GM18951 (cell line): ENCODE measurements around the gene DPP9.
"Not testable (repeated sequence)": the region's sequence is repeated elsewhere in the genome, so short reads cannot be mapped to it uniquely, and the experiment has no call there.

Experiments
- POLR2A ChIP-seq: IDR thresholded peaks from 4 replicates; pipeline ENCODE4 v1.6.1; 2011; ENCODE audit warnings: mild to moderate bottlenecking; ENCODE audit not compliant: insufficient read length, insufficient read depth; ENCODE audit errors: extremely low read depth
- in situ Hi-C: fragments of 300-500 bp; cut with MboI; formaldehyde crosslinking; loops from one replicate; pipeline ENCODE4 v1.12.0; 2022; ENCODE audit warnings: low sequenced_read_pairs, mixed read lengths, inconsistent platforms; ENCODE audit not compliant: unreplicated experiment

The DPP9 gene

DNA sequence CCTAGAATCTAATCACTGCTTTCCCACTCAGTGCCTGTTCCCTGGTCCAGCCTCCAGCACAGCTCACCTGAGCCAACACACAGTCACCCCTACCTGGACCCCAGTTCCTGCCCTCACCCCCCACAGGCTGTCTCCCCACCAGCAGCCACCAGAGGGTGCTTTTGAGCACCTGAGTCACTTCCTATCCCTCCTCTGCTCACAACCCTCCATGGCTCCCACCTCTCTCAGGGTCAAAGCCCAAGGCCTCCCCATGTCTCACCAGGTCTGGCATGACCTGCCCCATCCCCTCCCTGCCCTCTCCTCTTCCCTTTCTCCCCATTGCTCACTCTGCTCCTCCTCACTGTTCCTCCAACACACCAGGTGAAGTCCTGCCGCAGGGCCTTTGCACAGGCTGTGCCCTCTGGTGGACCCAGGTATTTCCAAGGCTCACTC is 7.1 kb upstream of the DPP9 start:
- TF ChIP-seq POLR2A, result no peak
- in situ Hi-C loops, result loop anchor here (10.0 kb wide), 1 partner anchor 54 kb away; no protein-coding TSS in a partner anchor

DNA sequence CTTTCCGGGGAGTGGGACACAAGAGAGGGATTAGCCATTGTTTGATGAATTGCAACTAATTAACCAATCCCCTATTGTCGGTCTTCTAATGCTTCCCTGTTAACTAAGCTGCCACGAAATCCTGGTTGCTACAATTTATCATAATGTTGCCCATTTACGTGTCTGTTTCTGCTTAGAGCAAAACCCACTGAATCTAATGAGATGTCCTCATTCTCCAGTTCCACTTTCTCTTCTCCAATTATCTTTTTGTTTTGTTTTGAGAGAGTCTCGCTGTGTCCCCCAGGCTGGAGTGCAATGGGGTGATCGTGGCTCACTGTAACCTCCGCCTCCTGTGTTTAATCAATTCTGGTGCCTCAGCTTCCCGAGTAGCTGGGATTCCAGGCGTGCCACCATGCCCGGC is 5.2 kb upstream of the DPP9 start:
- in situ Hi-C loops, result no loop called here
- no peak for TF ChIP-seq POLR2A

DNA sequence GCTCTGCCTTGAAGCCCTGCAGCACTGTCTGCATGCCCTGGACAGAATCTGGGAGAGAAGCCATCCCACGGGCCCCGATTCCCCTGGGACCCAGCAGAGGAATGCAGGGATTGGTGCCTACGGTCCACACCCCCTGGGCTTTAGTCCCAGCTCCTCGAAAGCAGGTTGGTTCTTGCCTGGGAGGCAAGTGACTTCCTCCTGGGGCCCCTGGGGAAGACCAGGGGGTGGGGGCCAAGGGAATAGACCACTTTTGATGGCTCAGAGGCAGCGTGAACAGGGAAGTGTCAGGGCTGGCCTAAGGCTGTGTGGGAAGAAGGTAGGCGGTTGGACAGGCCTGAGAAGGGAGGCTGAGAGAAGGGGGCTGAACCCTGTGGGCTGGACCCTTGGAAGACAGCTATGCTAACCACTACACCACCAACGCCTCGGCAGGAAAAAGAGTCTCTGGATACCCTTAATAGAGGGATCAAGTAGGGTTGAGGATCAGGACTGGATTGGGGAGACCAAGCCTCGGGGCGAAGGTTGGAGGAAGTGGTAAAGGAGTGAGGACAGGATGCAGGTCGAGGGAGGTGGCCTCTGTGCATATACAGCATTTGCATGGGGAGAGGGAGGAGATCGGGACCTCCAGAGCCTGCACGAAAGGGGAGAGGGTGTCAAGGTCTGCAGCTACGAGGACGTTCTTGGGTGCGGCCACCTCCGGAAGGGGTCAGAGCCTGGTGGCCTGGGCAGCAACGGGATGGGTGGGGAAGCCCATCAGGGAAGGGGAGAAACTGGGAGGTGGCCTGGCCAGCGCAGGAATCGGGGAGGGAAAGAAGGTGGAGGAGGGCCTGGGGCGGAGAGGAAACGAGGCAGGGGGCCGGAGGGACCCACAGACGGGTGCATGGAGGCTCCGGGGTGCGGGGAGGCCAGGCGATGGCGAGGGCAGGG is 709 bp downstream of the DPP9 start:
- in situ Hi-C loops, result no loop called here
- TF ChIP-seq POLR2A, result no peak

DNA sequence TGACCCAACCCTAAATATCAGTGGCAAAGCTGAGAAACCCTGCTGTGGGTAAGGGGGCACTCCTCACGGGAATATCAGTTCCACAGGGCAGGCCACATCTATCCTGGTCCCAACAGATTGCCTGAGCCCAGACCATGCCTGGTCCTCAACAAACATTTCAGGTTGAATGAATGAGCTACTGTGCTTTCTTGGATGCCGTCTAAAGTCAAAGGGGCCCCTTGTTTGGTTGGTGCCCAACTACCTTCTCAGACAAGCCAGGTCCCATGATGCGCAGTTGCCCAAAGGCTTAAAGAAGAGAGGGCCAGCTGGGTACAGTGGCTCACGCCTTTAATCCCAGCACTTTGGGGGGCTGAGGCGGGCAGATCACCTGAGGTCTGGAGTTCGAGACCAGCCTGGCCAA is 2.4 kb downstream of the DPP9 start:
- no peak for TF ChIP-seq POLR2A
- in situ Hi-C loops, result no loop called here

DNA sequence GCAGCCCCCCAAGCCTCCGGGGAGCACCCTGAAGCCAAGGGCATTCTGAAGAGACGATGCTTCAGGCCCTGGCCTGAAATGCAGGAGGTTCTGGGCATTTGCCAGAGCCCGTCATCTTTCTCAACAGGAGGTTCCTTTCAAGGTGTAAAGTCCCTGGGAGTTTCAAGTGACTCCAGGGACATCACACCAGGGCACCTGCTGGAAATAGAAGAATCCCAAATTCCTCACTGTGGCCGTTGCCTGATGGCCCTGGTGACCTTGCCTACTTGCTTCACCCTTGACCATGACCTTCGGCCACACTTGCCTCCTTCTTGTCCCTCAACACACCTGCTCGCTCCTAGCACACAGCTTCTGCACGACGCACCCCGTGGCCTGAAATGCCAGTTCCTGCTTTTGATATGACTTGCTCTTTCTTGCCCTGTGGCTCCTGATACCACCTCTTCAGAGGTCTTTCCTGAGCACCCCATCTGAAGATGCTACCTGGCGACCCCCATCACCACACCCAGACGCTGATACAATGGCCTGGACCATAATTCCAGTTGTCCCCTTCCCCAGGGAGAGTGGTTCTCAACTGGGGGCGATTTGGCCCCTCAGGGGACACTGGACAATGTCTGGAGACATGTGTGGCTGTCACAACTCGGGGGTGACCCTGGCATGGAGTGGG is 3.5 kb downstream of the DPP9 start:
- TF ChIP-seq POLR2A, result no peak
- in situ Hi-C loops, result no loop called here

DNA sequence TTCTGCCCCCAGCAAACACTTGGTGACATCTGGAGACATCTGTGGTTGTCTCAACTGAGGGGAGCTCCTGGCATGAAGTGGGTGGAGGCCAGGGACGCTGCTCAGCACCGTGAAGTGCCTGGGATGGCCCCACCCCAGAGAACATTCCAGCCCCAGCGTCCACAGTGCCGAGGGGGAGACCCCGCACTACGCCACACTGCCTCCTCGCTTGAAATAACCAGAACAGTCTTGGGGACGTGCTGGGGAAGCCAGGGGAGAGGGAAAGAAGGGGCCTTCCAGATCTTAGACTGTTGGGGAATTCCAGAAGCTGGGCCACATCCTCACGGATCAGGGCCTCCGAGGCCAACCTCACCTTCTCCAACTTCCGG is 4.2 kb downstream of the DPP9 start:
- in situ Hi-C loops, result no loop called here
- no peak for TF ChIP-seq POLR2A

DNA sequence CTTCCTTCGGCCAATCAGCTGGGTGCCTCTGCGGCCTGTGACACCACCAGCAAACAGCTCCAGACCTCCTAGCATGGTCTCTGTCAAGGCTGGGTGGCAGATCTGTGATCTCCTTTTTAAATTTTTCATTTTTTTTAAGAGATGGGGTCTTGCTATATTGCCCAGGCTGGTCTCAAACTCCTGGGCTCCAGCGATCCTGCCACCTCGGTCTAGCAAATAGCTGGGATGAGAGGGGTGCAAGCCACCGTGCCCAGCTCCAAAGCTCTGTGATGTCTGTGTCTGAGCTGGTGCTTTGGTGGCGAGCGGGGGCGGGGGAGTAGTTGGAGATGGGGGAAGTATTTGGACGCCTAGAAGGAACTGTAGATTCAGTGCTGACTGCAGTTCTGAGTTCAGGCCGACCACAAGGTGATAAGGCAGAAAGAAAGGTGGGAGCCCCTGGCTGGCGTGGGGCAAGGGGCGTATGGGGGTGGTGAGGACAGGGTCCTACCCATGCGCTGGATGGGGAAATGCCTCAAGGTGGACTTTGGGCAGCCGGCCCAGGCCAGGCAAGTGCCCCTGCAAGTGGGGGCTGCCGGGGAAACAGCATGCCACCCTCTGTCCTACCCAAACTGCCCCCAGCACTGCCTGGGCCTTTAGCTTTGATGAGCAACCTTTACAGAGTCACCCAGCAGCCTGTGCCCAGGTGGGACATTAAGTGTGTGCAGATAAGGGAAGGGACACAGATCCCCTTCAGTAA is 5.5 kb downstream of the DPP9 start:
- TF ChIP-seq POLR2A, result no peak
- in situ Hi-C loops, result no loop called here

DNA sequence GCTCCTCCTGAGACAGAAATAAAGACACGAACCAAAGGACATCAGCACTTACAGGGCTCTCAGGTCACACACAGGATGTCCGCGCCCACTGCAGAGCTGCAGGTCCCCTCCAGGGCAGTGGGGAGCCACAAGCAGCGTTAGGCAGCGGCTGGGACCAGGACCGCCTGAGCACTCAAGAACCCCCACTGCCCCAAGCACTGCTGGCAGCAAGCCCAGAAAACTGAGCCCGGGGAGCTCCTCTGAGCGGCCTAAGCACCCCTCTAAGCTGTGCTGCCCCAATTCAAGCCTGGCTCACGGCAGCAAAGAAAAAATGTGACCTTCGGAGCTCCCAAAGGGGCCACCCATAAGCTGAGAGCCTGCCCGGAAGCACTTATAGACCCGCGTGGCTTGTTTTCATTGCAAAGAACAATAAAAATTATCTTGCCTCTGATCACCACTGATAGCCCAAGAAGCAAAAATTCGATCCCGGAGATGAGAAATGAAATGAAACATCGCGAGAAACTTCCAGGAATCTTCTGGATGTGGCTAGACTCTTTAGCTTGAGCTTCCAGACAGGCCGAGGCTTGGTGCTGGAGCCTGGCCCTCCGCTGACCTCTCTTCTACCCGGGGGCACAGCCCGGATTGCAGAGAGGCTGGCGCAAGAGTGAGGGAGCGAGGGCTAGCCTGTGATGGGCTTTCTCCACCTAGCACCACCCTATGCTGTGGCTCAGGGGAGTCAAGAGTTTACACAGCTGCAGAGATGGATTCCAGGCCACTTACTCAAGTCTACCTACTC is 6.3 kb downstream of the DPP9 start:
- in situ Hi-C loops, result no loop called here
- TF ChIP-seq POLR2A, result no peak

DNA sequence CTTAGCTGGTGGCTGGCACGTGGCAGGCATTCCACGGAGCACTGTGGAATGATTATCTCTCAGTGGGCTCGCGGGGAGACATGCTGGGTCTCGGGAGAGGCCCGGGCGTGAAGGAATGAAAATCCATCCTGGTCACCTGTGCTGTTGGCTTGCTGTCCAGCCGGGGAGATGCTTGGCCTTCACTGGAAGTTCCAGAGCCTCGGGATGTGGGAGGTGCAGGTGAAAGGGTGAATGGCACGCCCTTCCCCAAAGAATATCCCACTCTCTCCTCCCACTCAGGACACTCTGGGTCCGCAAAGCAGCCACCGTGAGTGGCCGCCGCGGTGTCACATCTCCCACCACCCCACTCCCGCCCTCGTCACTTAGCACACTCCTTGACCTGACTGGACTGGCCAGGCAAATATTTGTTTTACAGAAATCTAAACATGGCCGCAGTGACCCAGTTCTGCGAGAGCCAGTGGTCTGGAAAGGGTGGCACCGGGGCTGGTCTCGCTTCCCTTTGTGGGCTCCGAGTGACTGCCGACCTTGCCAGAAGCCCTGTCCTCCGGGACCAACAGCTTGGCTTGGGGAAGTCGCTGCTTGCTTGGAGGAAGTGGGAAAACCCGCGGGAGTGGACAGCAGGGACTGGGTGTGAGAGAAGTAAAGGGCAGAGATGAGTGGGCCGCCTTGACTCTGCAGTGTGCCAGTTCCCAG is 8.0 kb downstream of the DPP9 start:
- in situ Hi-C loops, result no loop called here
- TF ChIP-seq POLR2A, result no peak

DNA sequence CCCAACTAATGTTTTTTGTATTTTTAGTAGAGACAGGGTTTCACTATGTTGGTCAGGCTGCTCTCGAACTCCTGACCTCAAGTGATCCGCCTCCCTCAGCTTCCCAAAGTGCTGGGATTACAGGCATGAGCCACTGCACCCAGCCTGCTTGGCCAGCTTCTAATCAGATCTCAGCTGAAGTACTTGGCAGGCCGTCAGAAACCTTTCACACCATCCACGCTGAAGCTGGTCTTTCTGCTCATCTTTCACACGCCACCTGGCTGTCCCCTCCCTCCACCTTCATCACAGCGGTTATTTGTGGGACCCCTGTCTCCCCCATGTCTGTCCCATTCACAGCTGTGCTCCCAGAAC is 8.5 kb downstream of the DPP9 start:
- in situ Hi-C loops, result not testable (repeated sequence)

DNA sequence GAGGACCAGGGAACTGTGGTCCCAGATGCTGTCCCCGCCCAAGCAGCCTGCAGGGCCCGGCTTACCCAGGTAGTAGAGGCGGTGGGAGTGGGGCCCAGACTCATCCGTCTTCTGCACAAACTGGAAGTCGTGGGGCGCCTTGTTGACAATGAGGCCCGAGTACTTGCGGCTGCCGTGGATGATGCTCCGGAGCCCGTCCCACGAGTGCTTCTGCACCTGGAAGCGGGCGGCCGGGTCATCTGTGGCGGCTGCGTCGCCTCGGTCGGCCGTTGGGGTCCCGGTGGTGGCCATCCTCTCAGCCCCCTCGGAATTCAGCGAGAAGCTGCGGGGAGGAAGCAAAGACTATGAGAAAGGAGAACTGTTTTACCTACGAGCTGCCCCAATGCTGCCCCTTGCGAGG is 9.6 kb downstream of the DPP9 start:
- in situ Hi-C loops, result no loop called here
- TF ChIP-seq POLR2A, result no peak

DNA sequence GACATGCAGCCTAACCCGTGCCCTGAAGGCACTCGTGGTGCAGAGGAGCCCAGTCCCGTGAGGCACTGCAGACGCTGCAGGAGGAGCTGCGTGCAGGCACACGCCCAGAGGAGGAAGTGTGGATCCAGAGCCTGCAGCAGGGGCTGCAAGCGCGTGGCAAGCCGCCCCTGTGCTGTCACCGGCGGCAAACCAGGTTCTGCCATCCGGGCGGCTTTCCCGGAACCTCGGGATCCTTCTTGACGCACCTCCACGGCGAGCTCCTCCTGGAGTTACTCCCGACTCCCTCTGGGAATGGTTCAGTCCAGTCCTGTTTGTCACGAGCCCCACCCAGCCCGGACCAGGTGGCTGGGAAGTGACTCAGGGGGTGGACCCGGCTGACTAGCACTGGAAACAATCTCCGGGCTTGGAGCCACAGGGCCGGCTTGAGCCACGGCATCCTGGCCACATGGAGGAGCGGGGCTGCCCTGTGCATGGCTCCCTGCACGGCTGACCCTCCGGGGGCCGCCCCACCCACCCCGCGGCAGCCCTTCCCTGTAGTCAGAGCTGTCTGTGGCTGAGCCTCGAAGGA is 10.2 kb downstream of the DPP9 start:
- TF ChIP-seq POLR2A, result no peak
- in situ Hi-C loops, result no loop called here

DNA sequence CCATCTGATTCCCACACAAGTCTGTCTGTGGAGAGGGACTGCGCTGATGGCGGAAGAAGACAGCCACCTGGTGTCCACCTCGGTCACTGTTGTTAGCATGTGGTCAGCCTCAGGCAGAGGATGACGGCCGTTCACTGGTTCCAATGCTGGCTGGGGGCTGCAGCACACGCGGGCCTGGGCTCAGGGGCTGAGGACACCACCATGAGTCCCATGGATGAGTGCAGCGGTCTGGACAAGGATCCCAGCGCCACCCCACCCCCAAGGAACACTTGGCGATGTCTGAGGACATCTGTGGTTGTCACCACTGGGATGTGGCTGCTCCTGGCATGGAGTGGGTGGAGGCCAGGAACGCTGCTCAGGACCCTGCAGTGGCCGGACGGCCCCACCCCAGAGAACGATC is 10.9 kb downstream of the DPP9 start:
- TF ChIP-seq POLR2A, result no peak
- in situ Hi-C loops, result no loop called here
